ENCODE results near the gene SDK1.

The SDK1 gene

GRCh38 chr7:3825491-3825890 is 524.4 kb downstream of the SDK1 start:
- no peak for DNase-seq

- no peak for DNase-seq
Observed at GRCh38 chr7:3832199-3832598, 531.1 kb downstream of the SDK1 start.

DNA sequence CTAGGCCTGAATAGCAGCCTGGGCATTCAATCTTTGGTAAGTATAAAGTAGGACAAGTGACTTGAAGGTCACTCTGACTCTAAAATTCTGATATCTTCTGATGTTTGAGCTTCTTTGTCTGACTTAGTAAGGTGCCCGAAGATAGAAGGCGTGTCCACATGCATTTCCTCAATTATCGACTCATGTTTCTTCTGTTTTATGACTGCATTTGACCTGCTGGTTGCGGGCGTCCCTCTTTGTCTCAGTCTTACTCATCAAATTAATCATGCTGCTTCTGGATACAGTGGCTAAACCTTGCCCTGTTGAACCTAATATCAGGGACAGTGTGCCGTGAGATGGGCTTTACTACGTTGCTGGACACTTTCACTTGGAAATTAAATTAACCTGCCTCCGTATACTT is 534.1 kb downstream of the SDK1 start:
- DNase-seq = no peak

- no peak for DNase-seq
Observed at GRCh38 chr7:3836855-3837254, 535.8 kb downstream of the SDK1 start.

GRCh38 chr7:3844540-3845151 is 543.6 kb downstream of the SDK1 start:
- no peak for DNase-seq

- no peak for DNase-seq
Observed at GRCh38 chr7:3846738-3847137, 545.7 kb downstream of the SDK1 start.

- no peak for DNase-seq
Observed at GRCh38 chr7:3847336-3847735, 546.3 kb downstream of the SDK1 start.

DNA sequence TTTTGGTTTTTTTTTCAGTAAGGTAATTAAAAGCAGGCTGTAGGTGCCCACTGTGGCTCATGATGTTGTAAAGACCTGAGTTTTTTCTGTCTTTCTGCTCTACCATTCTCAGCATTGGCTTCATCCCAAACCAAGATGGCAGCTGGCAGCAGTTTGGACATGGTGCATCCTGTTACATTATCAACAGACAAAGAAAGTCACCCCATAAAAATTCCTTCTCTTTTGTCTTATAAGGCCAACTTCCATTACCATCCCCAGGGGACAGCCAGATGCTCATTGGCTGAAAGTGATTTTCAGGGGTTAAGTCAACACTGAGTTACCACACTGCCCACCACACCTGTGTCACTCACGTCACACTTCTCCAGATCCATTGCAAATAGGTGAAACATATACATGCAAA is 558.4 kb downstream of the SDK1 start:
- no peak for DNase-seq

GRCh38 chr7:3860932-3861331 is 559.9 kb downstream of the SDK1 start:
- DNase-seq = no peak

- DNase-seq = no peak
Observed at GRCh38 chr7:3861386-3861785, 560.3 kb downstream of the SDK1 start.

DNA sequence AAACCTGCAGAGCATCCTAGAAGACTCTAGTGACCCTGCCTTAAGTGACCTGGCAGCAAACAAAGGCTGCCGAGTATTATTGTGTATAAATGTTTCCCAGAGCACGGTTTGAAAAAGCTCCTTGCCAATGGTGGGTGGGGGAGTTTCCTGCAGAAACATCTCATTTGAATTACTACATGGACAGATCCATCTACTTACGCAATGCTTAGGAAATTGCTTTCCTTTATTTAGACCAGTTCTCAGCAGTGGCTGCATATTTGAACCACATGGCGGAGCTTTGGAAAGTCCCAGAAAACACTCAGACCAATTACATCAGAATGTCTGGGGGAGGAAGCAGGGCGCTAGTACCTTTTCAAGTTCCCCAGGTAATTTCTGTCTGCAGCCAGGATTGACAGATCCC is 560.9 kb downstream of the SDK1 start:
- DNase-seq = no peak

DNA sequence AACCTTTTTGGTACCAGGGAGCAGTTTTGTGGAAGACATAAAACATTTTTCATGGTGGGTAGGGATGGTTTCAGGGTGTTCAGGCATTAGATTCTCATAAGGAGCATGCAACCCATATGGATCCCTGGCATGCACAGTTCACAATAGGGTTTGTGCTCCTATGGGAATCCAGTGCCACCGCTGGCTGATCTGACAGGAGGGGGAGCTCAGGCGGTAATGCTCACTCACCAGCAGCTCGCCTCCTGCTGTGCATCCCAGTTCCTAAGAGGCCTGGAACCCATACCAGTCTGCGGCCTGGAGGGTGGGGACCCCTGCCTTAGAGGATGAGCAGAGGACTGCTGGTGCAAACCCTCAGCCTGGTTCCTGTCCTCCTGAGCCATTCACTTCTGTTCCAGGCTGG is 561.7 kb downstream of the SDK1 start:
- DNase-seq = no peak

GRCh38 chr7:3866277-3866676 is 565.2 kb downstream of the SDK1 start:
- no peak for DNase-seq

DNA sequence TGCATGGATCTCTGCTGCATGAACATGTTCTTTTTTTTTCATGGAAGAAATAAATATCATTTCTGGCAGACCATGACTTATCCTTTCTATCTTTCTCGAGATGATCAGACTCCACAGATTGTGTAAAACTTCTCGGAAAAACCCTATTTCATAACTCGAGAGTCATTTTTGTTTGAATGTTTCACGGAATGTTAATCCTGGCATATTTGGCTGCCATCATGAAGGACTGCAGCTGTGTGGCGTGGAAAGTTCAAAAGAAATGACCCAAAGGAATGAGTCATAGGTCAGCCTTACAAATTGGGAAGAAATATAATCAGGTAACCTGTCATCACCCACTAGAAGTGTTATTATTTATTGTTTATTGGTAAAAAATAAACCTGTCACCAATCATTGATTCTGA is 566.8 kb downstream of the SDK1 start:
- DNase-seq = no peak

GRCh38 chr7:3879355-3880075 is 578.5 kb downstream of the SDK1 start:
- DNase-seq = no peak

GRCh38 chr7:3880228-3880987 is 579.4 kb downstream of the SDK1 start:
- no peak for DNase-seq

GRCh38 chr7:3882782-3883181 is 581.7 kb downstream of the SDK1 start:
- DNase-seq = no peak

DNA sequence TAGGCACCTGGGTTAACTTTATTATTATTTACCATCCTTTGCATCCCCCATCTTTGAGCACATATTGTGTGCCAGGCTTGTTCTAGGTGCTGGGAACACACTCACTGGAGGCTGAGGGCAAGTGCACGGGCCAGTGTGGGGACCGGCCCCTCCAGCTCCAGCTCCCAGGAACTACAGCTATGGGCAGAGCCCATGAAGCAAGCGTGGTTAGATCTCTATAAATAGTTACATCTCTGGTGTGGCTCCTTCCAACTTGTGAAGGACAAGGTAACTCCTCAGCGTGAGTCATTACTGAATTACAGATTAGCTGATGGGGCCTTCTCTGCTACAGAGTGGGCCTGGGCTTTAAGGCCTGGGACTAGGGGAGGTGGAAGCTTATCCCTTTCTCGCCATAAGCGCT is 583.5 kb downstream of the SDK1 start:
- no peak for DNase-seq

GRCh38 chr7:3887096-3887690 is 586.1 kb downstream of the SDK1 start:
- no peak for DNase-seq

DNA sequence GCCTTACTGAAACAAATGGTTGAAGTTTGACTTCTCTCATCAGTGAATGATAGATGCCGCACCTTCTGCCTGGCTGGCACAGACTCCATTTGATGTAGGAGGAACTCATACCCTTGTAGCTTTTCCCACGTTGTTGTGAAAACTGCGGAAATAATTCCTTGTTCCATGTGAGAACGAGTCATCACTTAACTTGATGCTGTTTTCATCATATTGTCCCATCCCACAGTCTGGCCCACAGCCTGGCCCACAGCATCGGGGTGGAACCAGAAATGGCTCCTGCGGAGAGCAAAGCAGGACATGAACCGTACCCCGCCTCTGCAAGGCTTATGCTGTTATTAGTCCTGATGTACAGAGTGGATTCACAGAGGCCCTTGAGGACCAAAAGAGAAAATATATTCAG is 587.0 kb downstream of the SDK1 start:
- DNase-seq = no peak

GRCh38 chr7:3892157-3892556 is 591.1 kb downstream of the SDK1 start:
- no peak for DNase-seq

DNA sequence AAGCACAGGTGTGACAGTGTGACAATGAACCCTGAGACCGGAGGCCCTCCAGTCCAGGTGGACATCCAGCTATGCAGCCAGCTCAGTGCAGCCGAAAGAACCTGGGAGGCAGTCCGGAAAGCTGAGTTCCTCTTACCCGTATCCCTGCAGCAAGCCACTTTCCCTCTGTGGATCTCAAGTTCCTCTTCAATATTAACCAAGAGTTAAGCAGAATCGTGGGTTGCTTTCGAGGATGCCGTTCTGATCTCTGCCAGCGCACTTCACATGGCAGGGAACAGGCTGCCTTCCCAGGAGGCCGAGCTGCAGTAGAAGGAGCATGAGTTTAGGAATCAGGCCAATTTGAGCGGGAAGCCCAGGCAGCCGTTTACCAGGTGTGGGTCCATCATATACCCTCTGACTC is 591.6 kb downstream of the SDK1 start:
- DNase-seq = no peak

DNA sequence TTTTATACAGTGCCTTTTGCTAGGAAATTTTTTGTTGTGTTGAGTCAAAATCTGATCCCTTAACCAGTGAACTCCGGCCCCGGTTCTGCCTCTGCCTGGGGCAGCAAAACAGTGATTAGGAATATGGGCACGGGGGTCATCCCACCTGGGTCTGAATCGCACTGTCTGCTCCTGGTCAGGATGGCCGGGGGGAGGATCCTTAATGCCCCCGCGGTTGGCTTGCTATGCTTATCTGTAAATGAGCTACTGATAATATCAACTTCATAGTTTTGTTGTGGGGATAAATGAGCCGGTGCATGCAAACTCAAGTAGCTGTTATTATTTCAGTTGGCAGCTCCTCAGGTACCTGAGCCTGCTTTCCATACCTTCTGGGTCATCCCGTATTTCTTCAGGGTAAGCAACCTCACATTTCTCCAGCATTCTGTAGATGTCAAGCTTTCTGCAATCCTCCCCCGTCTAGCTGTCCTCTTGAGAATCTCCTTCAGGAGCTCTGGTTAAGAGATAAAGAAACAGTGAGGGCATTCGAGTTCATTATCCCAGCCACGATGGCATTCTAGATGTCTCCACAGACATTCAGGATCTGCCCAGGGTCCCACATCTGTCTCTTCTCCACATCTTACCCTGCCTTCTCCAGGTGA is 592.2 kb downstream of the SDK1 start:
- DNase-seq = no peak
